GM19455 (cell line): ENCODE data around the gene HOXD13.

Experiments
- ATAC-seq: cut with Tn5 transposase; IDR thresholded peaks from one replicate; pipeline ENCODE4 v1.9.1; 2021; ENCODE audit not compliant: unreplicated experiment

The HOXD13 gene

DNA sequence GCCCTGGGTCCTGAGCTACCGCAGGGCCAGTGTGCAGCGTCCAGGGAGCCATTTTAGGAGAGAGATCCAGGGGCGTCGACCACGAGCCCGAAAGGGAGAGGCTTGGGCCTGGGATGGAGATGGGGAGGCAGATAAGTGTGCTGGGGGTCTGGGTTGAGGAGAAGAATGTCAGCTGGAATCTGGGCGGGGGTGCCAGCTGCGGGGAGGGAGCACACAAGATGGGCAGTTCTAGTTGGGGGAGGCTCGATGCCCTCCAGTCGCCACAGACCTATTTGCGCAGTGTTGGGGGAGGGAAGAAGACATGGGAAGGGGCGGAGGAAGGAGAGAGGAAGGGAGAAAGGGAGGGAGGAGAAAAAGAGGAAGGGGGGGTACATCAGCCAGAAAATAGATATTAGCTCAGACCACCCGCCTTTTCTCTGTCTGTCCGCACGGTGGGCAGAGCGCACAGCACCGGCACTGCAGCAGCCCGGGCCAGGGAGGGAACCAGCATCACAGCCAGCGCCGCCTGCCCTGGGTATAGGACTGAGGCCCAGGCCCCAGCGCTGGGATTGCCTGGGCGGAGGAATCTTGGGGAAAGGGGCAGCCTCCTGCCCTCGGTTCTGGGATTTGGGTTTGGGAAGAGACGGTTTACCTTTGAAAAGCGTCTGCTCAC, 12.7 kb downstream of the HOXD13 start:
- ATAC-seq = no peak

DNA sequence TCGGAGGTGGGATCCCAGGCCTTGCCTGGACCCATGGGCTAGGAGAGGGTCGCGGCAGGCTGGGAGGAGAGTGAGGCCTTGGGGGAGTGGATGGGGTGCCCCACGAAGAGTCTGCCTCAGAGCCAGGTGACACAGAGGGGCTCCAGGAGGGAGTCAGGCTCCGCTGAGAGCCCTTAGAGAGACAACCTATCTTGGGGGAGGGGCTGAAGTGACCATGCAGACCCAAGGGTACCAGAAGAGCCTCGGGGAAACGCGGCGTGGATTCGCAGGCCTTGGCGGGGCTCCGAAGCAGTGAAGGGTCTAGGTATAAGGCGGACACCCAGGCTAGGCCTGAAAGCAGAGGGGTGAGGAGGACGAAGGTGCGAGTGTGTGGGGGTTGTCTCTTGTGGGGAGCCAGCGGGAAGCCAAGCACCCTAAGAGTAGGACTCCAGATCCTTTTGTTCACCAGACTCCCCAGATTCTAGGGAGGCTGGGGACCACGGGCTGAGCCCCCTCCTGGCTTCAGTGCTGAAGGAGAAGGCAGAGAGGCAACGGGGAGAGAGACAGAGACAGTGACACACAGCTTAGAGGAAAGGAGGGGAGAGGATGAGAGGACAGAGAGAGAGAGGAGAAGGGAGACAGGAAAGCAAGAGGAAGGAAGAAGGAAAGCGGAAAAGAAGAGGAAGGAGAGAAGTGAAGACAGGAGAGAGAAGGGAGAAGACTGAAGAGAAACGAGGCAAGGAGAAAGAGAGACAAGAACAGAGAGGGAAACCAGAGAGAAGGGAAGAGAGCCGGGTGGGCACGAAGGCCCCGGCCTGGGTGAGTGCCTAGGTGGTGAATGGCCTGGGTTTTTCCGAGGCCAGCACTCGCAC, 13.4 kb downstream of the HOXD13 start:
- no peak for ATAC-seq

DNA sequence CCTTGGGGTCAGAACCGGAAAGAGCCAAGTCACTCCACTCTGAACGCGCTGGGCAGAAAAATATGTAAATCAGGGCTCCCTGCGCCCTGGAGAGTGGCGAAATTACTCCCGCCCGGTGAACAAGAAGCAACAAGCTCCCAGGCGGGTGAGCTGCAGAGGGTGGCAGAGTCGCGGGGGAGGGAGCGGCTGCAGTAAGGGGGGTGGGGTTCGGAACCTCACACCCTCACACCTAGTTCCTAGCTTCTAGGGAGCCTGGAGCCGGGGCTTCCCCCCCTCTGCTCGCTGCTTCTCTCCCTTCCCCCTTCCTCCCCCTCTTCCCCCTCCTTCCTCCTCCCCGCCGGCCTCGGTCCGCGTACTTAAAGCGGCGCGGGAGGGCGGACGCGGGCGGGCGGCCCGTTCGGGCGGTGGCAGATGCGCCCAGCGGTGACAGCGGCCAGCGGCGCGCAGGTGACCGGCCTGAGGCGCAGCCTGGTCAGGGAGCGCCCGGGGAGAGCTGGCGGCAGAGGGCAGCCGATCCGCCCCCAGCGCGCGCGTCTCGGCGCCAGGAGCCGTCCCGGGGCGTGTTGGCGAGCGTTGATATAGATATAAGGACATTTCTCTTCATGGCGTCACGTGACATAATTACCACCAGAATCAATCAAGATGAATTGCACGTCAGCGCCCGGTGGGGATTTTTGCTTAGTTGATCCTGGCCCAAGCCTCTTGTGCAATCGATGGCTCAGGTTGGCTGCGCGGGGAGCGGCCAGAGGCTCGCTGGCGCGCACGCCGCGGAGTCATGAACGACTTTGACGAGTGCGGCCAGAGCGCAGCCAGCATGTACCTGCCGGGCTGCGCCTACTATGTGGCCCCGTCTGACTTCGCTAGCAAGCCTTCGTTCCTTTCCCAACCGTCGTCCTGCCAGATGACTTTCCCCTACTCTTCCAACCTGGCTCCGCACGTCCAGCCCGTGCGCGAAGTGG, 14.3 kb downstream of the HOXD13 start, which contains the start of gene HOXD11:
Gene HOXD11, plus strand, starts transcription at position 700 of the 959 bp plus-strand sequence. Its CDS starts 76 bp downstream, at position 776.
- ATAC-seq = no peak

DNA sequence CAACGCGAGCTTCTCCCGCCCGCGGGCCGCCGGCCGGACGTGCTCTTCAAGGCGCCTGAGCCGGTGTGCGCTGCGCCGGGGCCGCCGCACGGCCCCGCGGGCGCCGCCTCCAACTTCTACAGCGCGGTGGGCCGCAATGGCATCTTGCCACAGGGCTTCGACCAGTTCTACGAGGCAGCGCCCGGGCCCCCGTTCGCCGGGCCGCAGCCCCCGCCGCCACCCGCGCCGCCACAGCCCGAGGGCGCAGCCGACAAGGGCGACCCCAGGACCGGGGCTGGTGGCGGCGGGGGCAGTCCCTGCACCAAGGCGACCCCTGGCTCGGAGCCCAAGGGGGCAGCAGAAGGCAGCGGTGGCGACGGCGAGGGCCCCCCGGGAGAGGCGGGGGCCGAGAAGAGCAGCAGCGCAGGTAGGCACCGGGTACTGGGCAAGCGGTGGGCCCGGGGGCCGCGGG, 15.2 kb downstream of the HOXD13 start:
- no peak for ATAC-seq

GRCh38 chr2:176109192-176109901, 16.8 kb downstream of the HOXD13 start:
- no peak for ATAC-seq

GRCh38 chr2:176109946-176110345, 17.4 kb downstream of the HOXD13 start:
- ATAC-seq = no peak

DNA sequence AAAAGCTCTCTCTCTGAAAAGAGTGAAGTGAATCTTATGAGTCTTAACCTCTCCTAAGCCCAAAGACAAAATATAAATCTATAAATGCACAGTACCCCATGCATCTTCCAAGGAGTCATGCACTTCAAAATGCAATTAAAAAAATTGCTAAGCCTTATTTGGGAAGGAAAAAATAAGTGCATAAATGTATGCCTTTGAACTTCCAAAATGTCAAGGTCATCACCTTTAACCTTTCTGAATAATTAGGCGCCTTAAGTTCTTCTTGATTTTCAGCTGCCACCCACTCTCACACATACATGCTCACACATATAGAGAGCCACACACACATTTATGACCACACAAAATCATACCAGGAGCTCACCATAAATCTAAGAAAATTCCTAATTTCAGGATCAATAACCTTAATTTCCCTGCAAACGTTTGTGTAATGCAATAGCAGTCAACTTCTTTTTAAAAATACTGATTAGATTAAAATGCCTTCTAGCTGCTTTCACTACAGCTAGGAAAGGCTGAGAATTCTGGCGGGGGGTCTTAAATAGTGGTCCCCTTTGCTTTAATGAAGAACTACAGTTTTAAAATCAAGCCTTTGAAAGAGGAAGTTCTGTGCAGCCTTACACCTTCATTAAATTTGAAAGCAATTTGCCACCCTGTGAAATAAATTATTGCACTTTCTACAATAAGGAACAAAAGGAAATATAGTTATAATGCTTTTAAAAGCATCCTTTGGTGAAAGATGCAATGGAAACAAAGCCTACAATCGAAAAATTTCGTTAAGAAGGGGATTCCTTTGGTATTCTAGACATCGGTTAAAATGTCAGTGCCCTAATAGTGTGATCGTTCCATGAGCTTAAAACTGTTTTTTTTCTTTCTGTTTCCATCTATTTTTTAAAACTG, 18.1 kb downstream of the HOXD13 start:
- ATAC-seq = no peak

DNA sequence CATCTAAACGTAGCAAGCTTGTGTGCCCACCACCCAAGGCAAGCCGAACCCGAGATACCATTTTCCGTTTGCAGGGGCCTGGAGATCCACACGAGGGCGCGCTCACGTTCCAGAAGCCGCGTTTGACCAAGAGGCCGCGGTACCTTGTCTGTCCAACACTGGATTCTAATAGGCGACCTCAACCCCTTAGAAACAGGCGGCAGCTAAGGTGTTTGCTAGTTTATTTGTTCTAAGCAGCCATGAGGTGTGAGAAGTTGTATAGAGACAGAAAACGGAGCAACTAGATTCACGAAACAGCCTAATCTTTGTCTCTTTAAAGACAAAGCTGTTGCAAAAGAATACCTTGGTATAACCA, 18.8 kb downstream of the HOXD13 start:
- ATAC-seq = no peak

GRCh38 chr2:176111846-176112374, 19.4 kb downstream of the HOXD13 start:
- ATAC-seq = no peak

- no peak for ATAC-seq
Observed at GRCh38 chr2:176112375-176113302, 20.1 kb downstream of the HOXD13 start.

GRCh38 chr2:176114120-176114929, 21.8 kb downstream of the HOXD13 start:
- no peak for ATAC-seq

DNA sequence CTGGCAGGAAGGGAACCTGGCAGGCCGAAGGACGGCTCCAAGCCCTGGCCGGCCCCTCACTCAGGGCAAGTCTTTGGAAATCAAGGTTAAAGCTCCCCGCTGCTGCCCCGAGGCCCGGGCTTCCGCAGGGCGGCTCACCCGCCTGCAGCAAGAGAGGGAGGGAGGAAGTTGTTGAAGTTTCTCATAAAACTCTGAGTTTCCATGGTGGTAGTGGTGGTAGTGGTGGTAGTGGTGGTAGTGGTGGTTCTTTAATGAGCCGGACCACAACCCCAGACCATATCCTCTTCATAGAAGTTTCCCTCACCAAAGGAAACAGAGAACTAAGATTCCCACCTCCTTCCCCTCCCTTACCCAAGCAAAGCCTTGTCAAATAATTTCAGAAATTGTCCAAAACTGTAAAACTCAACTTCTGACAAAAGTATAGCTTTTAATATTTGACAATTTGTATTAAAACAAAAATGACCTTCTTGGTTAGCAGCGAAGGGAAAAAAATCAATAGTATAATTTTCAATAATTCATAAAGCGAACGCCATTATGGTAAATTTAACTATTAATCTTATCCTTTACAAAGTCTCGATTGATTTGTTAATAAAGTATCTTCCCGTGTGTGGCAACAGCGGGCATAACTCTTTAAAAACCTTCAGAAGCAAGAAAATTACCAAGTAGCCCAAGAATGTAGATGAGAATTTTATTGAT, 22.6 kb downstream of the HOXD13 start:
- ATAC-seq = no peak

DNA sequence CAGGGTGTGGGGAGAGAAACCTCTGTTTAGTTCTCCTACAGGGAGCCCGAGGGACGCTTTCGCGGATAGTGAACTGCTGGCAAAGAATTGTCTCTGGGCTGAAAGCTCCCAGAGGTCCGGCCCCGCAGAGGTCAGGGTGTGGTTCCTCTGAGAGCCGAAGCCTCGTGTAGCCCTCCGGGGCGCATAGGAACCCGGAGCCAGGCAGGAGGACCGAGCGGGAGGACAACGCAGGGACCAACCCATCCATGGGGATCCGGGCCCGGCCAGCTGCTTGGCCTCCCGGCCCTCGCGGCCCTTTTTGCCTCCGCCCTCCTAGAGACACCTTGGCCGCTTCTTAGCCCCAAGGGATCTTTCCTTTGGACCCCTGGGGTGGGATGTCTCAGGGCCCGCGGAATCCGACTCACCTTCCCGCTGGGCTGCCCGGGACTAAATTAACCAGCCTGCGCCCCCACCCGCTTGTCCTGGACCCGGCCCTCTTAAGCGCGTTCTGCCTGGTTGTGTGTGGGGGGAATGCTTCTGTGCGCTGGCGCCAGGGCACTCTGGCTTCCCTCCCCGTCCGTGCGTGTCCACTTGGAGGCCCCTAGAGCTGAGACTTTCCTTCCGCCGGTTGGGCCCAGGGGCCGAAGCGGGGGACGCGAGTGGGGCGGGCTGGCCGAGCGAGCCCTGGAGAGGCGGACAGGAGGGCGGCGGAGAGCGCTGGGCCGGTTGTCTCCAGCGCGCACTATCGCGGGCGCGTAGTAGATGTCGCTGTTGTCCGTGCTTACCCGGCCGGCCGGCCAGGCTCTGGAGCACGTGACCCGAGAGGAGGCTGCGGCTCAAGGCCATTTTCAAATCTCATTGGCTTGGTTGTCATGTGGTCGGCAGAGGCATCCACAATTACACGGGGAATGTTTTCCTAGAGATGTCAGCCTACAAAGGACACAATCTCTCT, 23.6 kb downstream of the HOXD13 start, which contains the start of gene HOXD10:
Gene HOXD10, plus strand, starts transcription at position 896 of the 931 bp plus-strand sequence. CDS start 56 bp downstream, outside the sequence.
- ATAC-seq = no peak

DNA sequence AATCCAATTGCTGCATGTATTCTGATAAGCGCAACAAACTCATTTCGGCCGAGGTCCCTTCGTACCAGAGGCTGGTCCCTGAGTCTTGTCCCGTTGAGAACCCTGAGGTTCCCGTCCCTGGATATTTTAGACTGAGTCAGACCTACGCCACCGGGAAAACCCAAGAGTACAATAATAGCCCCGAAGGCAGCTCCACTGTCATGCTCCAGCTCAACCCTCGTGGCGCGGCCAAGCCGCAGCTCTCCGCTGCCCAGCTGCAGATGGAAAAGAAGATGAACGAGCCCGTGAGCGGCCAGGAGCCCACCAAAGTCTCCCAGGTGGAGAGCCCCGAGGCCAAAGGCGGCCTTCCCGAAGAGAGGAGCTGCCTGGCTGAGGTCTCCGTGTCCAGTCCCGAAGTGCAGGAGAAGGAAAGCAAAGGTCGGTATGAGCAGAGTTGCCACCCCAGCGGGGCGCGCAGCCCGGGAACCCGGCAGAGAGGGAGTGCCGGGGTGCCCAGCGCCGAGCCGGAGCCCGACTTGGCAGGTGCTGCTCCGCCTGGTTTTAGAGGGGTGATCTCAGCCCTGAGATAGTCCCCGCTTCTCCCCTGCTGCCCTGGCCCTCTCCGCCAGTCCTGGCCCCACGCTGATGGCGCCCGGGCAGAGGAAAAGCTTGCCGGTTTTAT, 24.8 kb downstream of the HOXD13 start:
- no peak for ATAC-seq

DNA sequence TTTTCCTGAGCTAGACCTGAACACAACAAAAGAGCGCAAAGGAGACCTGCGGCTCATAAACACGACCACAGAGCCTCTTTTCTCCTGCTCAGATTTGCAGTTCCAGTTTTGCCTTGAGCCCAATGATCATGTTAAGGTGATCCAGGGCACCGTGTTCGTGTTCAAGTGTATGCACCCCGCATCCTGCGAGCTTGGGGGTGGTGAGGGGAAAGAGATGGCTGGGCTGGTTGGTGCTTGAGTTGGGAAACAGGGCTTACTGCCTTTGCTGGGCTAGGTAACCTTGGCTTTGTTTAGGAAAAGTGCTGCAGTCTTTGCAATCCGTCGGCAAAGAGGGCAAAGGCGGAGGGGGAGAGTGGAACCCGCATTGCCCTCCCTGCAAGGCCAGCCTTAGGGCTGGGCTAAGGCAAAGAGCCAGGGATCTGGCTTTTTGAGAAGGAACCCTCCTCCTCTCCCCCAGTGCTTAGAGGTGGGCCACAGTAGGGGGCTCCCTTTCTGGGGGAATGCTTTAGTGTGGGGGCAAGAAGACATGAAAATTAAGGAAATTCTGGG, 25.4 kb downstream of the HOXD13 start:
- no peak for ATAC-seq
